Memory B cell (primary cell): ENCODE results near the gene ZNF775.

Experiments
- ATAC-seq: fragments of 150-1000 bp; cut with Tn5 transposase; 2 replicates; pipeline ENCODE4 v1.10.0; 2021; ENCODE audit warnings: low read depth, mild to moderate bottlenecking, moderate library complexity
- DNase-seq, 2 donors: peaks; one replicate each; pipeline ENCODE4 v3.0.0; 2022; ENCODE audit warnings: low spot score in 2 of 2
- H3K27ac Mint-ChIP-seq: one replicate; pipeline ENCODE4 v1.8.0; 2022; ENCODE audit warnings: mild to moderate bottlenecking, moderate library complexity, mixed read lengths
- H3K27me3 Mint-ChIP-seq: one replicate; pipeline ENCODE4 v1.8.0; 2022; ENCODE audit warnings: mixed read lengths
- H3K36me3 Mint-ChIP-seq: one replicate; pipeline ENCODE4 v1.8.0; 2022; ENCODE audit warnings: mild to moderate bottlenecking, mixed read lengths
- H3K4me1 Mint-ChIP-seq: one replicate; pipeline ENCODE4 v1.8.0; 2022; ENCODE audit warnings: mixed read lengths
- H3K4me3 Mint-ChIP-seq: one replicate; pipeline ENCODE4 v1.8.0; 2022; ENCODE audit warnings: mild to moderate bottlenecking, moderate library complexity, mixed read lengths
- H3K9me3 Mint-ChIP-seq: one replicate; pipeline ENCODE4 v1.8.0; 2022; ENCODE audit warnings: mixed read lengths

ZNF775 gene

DNA sequence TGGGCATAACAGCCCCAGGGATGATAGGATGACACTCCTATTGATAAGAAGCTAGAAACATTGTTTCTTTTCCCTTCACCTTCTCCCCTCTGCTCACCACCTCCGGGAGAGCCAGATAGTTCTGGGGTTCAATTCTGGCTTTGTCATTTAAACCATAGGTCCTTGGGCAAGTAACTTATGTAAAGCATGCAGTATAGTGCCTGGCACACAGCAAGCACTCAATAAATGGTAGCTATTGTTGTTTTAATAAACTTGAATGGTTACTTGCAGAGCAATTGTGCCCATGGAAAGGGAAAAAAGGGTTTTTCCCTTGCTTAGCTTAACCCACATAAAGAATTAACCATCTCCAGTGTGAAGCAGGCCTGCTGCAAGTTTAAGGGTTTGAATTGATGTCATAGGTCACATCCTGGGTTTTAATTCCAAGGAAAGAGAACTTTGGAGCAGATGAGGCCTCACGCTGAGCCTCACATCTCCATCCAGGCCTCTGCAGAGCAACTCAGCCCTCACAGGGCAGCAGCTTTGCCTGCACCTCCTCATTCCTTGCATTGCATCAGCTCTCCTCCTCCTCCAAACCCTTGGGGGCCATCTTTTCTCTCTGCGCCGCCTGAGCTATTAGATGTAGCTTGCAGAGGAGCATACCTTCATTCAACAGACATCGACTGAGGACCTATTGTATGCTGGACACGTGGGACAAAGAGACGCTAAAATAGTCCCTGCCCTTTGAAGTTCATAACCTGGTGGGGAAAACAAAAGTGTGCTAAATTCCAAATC, 22.9 kb downstream of the ZNF775 start:
- H3K36me3 Mint-ChIP-seq = peaks cover 2% of the 10 kb centered on the region
- H3K4me3 Mint-ChIP-seq = no peak overlapping the region
- H3K9me3 Mint-ChIP-seq = no peaks in the 10 kb centered on the region
- ATAC-seq = no peak
- H3K27ac Mint-ChIP-seq = peak overlapping the region; percentile 99
- H3K27me3 Mint-ChIP-seq = no peaks in the 10 kb centered on the region
- peaks cover 26% of the 10 kb centered on the region for H3K4me1 Mint-ChIP-seq
- DNase-seq = no peak

GRCh38 chr7:150402671-150403321, 23.7 kb downstream of the ZNF775 start:
- Mint-ChIP-seq H3K9me3 (no peaks in the 10 kb centered on the region), H3K27ac (peak overlapping the region; percentile 99), H3K4me1 (peaks cover 28% of the 10 kb centered on the region)

DNA sequence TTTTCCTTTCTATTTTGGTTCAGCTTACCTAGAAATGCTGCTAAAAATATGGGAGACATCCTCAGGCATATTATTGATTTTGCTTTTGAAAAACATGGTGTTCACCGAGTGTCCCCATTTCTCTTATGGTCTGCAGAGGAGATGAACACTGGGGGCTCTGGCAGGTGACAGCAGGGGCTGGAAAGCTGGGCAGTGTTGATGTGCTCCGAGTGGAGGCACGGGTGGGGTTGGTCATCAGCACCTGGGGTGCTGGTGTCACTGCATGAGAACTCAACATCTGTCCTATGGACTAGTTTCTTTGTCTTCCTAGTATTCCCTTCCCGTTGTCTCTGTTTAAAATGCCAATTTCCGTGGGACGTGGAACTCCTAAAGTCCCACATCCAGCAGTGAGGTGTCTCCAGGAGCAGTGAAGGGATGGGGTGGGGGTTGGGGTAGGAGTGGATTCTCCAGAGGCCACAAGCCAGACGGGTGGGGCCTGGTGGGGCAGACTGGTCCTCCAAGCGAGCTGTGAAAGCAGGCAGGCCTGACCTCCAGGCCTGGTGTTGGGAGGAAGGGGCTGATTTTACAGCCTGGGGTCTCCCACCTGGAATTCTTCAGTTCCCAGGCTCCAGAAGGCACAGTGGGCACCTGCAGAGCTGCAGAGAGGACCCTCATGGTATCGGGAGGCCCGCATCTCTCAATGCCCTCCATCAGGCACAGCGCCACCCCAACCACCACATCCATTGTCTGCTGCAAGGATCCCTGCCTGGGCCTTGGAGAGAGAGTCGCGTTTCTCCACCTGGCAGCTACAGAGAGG, 24.4 kb downstream of the ZNF775 start:
- no peaks in the 10 kb centered on the region for H3K9me3 Mint-ChIP-seq
- H3K27me3 Mint-ChIP-seq = no peaks in the 10 kb centered on the region
- H3K4me1 Mint-ChIP-seq = peaks cover 30% of the 10 kb centered on the region
- H3K27ac Mint-ChIP-seq = peak overlapping the region; percentile 99
- H3K4me3 Mint-ChIP-seq = peak overlapping the region; percentile 90
- peaks cover 5% of the 10 kb centered on the region for H3K36me3 Mint-ChIP-seq
- DNase-seq (no peak), ATAC-seq (no peak)

More at GRCh38 chr7:150402671-150403321, 23.7 kb downstream of the ZNF775 start:
- no peaks in the 10 kb centered on the region for H3K27me3 Mint-ChIP-seq
- no peak overlapping the region for H3K4me3 Mint-ChIP-seq
- peaks cover 4% of the 10 kb centered on the region for H3K36me3 Mint-ChIP-seq
- DNase-seq (no peak), ATAC-seq (no peak)

DNA sequence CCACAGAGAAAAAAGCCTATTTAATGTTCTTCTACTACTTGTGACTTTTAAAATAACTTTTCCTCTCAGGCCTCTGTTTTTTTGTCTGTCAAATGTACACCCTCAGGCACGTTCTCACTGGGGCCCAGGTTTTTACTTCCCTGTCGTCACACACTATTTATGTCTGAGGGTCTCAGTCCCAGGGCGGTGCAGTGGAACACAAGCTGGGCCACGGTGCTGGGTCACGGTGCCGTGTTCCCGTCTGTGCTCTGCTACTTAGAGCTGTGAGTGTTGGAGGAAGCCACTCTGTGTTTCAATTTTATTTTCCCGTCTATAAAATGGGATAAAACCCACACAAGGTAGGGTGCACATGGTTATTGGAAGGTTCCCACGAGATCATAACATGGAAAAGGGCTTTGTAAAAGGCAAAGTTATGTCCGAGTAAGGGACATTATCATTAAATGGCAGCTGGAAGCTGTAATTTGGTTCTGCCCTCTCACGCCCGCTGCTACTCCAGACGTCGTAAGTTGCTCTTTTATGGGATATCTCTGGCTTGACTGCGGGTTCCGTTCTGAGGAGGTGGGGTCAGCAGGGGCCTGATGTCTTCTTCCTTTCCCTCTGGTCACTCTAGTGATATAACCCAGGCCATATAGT, 25.2 kb downstream of the ZNF775 start:
- Mint-ChIP-seq H3K27me3 (no peaks in the 10 kb centered on the region), H3K4me1 (peaks cover 36% of the 10 kb centered on the region), H3K4me3 (peak overlapping the region; percentile 90), H3K9me3 (no peaks in the 10 kb centered on the region), H3K36me3 (peaks cover 12% of the 10 kb centered on the region), H3K27ac (peak overlapping the region; percentile 99)
- DNase-seq = peak; percentile 21 to 35
- ATAC-seq = no peak

GRCh38 chr7:150404805-150405583, 25.9 kb downstream of the ZNF775 start:
- H3K36me3 Mint-ChIP-seq = peaks cover 14% of the 10 kb centered on the region
- H3K9me3 Mint-ChIP-seq = no peaks in the 10 kb centered on the region

GRCh38 chr7:150405584-150406311, 26.6 kb downstream of the ZNF775 start:
- ATAC-seq = no peak
- no peaks in the 10 kb centered on the region for H3K27me3 Mint-ChIP-seq
- H3K4me1 Mint-ChIP-seq = peaks cover 39% of the 10 kb centered on the region
- peak overlapping the region; percentile 99 for H3K27ac Mint-ChIP-seq
- H3K4me3 Mint-ChIP-seq = peak overlapping the region; percentile 90
- peaks cover 16% of the 10 kb centered on the region for H3K36me3 Mint-ChIP-seq
- H3K9me3 Mint-ChIP-seq = no peaks in the 10 kb centered on the region
- DNase-seq = peak in 1 of 2 donors; percentile 57

More at GRCh38 chr7:150404805-150405583, 25.9 kb downstream of the ZNF775 start:
- DNase-seq = peak; percentile 78 to 80
- peaks cover 39% of the 10 kb centered on the region for H3K4me1 Mint-ChIP-seq
- H3K27ac Mint-ChIP-seq = peak overlapping the region; percentile 99
- H3K27me3 Mint-ChIP-seq = no peaks in the 10 kb centered on the region
- peak overlapping the region; percentile 90 for H3K4me3 Mint-ChIP-seq
- peak; percentile 46 for ATAC-seq

DNA sequence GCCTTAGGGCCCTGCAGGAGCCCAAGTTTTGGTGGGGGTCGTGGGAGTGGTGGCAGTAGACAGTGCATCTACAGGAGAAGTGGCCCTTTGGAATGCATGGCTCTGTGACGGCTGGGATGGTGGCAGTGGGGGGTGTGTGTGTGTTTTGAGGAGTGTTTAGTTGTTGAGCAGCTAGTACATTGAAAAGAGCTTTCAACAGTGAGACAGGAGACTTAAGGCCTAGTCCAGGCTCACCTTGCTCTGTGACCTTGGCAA, 27.1 kb downstream of the ZNF775 start:
- peaks cover 39% of the 10 kb centered on the region for H3K4me1 Mint-ChIP-seq
- peak overlapping the region; percentile 99 for H3K27ac Mint-ChIP-seq
- peaks cover 17% of the 10 kb centered on the region for H3K36me3 Mint-ChIP-seq
- peak overlapping the region; percentile 90 for H3K4me3 Mint-ChIP-seq
- DNase-seq = peak in 1 of 2 donors; percentile 25
- H3K27me3 Mint-ChIP-seq = no peaks in the 10 kb centered on the region
- no peak for ATAC-seq
- H3K9me3 Mint-ChIP-seq = no peaks in the 10 kb centered on the region

GRCh38 chr7:150406567-150407421, 27.7 kb downstream of the ZNF775 start:
- H3K27me3 Mint-ChIP-seq = no peaks in the 10 kb centered on the region
- peak; percentile 31 for ATAC-seq
- H3K4me1 Mint-ChIP-seq = peaks cover 40% of the 10 kb centered on the region
- peaks cover 19% of the 10 kb centered on the region for H3K36me3 Mint-ChIP-seq
- H3K27ac Mint-ChIP-seq = peak overlapping the region; percentile 99
- H3K9me3 Mint-ChIP-seq = no peaks in the 10 kb centered on the region
- peak; percentile 58 to 65 for DNase-seq
- H3K4me3 Mint-ChIP-seq = peak overlapping the region; percentile 90

GRCh38 chr7:150407588-150408392, 28.7 kb downstream of the ZNF775 start:
- H3K4me1 Mint-ChIP-seq = peaks cover 41% of the 10 kb centered on the region
- peak; percentile 4 for ATAC-seq
- H3K9me3 Mint-ChIP-seq = no peaks in the 10 kb centered on the region
- peaks cover 21% of the 10 kb centered on the region for H3K36me3 Mint-ChIP-seq
- DNase-seq = peak; percentile 36 to 52
- no peaks in the 10 kb centered on the region for H3K27me3 Mint-ChIP-seq
- H3K4me3 Mint-ChIP-seq = peak overlapping the region; percentile 54
- peak overlapping the region; percentile 99 for H3K27ac Mint-ChIP-seq

GRCh38 chr7:150408393-150409299, 29.5 kb downstream of the ZNF775 start:
- peaks cover 39% of the 10 kb centered on the region for H3K4me1 Mint-ChIP-seq

More at GRCh38 chr7:150408393-150409299, 29.5 kb downstream of the ZNF775 start:
- Mint-ChIP-seq H3K4me3 (peak overlapping the region; percentile 54), H3K36me3 (peaks cover 21% of the 10 kb centered on the region), H3K27ac (peak overlapping the region; percentile 99), H3K9me3 (no peaks in the 10 kb centered on the region), H3K27me3 (no peaks in the 10 kb centered on the region)
- ATAC-seq = peak; percentile 69
- peak; percentile 75 to 83 for DNase-seq
